HEK293 (cell line): ENCODE data around the gene BIN1.
A peak's percentile ranks its signal among the peaks of the same experiment; 100 is the strongest.

ENCODE experiments used
- YY1 ChIP-seq: fragments of 450-650 bp; formaldehyde crosslinking; IDR thresholded peaks from 2 replicates; pipeline ENCODE4 v1.5.1; 2018; ENCODE audit warnings: missing biosample characterization, missing genetic modification characterization
- ZBTB17 ChIP-seq: fragments of 450-650 bp; formaldehyde crosslinking; IDR thresholded peaks from 2 replicates; pipeline ENCODE4 v1.5.1; 2016; ENCODE audit warnings: missing biosample characterization, missing genetic modification characterization

- TF ChIP-seq YY1 (no peak), ZBTB17 (tag by site-specific recombination) (peak; percentile 29; the same call in 1 of the 2 replicates)
Measured at GRCh38 chr2:127064642-127065250, 42.2 kb downstream of the BIN1 start.
